ENCODE results near the gene PGF.

Gene PGF

GRCh38 chr14:74988993-74989392 lies 33.6 kb upstream of the PGF start:
- no peak for TF ChIP-seq CTCF (IDR thresholded peaks at IDR 0.05; ENCODE audit: insufficient read depth, low read depth, low read length, missing control alignments)

GRCh38 chr14:74988131-74988530 lies 32.7 kb upstream of the PGF start:
- peak; percentile 86 for DNase-seq (ENCODE audit: low read depth)
- H3K4me3 ChIP-seq (ENCODE audit: low read length), result no peak overlapping the region
- no peak for TF ChIP-seq CTCF (IDR thresholded peaks at IDR 0.05; ENCODE audit: insufficient read depth, low read depth, low read length, missing control alignments)

More at GRCh38 chr14:74988993-74989392, 33.6 kb upstream of the PGF start:
- H3K4me3 ChIP-seq (ENCODE audit: low read length), result no peak overlapping the region
- no peak for DNase-seq (ENCODE audit: low read depth)

GRCh38 chr14:74985806-74986205 lies 30.4 kb upstream of the PGF start:
- TF ChIP-seq CTCF (IDR thresholded peaks at IDR 0.05; ENCODE audit: insufficient read depth, low read depth, low read length, missing control alignments), result no peak
- DNase-seq (ENCODE audit: low read depth), result no peak
- no peak overlapping the region for H3K4me3 ChIP-seq (ENCODE audit: low read length)

GRCh38 chr14:74985028-74985310 lies 29.6 kb upstream of the PGF start:
- no peak for TF ChIP-seq CTCF (IDR thresholded peaks at IDR 0.05; ENCODE audit: insufficient read depth, low read depth, low read length, missing control alignments)
- DNase-seq (ENCODE audit: low read depth), result no peak
- H3K4me3 ChIP-seq (ENCODE audit: low read length), result no peak overlapping the region

GRCh38 chr14:74984236-74985027 lies 29.0 kb upstream of the PGF start:
- no peak for DNase-seq (ENCODE audit: low read depth)
- TF ChIP-seq CTCF (IDR thresholded peaks at IDR 0.05; ENCODE audit: insufficient read depth, low read depth, low read length, missing control alignments), result no peak
- H3K4me3 ChIP-seq (ENCODE audit: low read length), result no peak overlapping the region

GRCh38 chr14:74983343-74983742 lies 27.9 kb upstream of the PGF start:
- DNase-seq (ENCODE audit: low read depth), result peak; percentile 91

More at GRCh38 chr14:74983343-74983742, 27.9 kb upstream of the PGF start:
- TF ChIP-seq CTCF (IDR thresholded peaks at IDR 0.05; ENCODE audit: insufficient read depth, low read depth, low read length, missing control alignments), result no peak
- H3K4me3 ChIP-seq (ENCODE audit: low read length), result no peak overlapping the region
